Prostate gland (tissue), 2 donors: Measurements from ENCODE around the gene ANKS1B. TPM values are rescaled to one million over a fixed set of nuclear protein-coding genes. Genes with fewer than 3 reads are reported as not detected.

ENCODE experiments used
- DNase-seq: peaks from one replicate; pipeline ENCODE4 v3.0.0-alpha.2; 2019; ENCODE audit warnings: low spot score
- H3K27ac ChIP-seq, 2 donors: fragments of 200-600 bp; sonication (generic); 2 replicates each; pipeline ENCODE4 v1.5.1; 2017 to 2019
- H3K27me3 ChIP-seq: fragments of 200-600 bp; sonication (generic); replicated peaks from 2 replicates; pipeline ENCODE4 v1.5.1; 2019; ENCODE audit not compliant: insufficient read depth
- H3K36me3 ChIP-seq, 2 donors: fragments of 200-600 bp; sonication (generic); 1 replicate in 1 of 2; 2 replicates in 1 of 2; pipeline versions ENCODE4 v1.5.1 to v1.8.1; 2017 to 2019
- H3K4me1 ChIP-seq: fragments of 200-600 bp; sonication (generic); replicated peaks from 2 replicates; pipeline ENCODE4 v1.5.1; 2019
- H3K4me3 ChIP-seq, 2 donors: fragments of 200-600 bp; sonication (generic); 2 replicates each; pipeline ENCODE4 v1.5.1; 2017 to 2019
- H3K9me3 ChIP-seq: fragments of 200-600 bp; sonication (generic); 2 replicates; pipeline ENCODE4 v1.5.1; 2017
- CTCF ChIP-seq, 4 experiments: fragments of 200-600 bp in 2 of 4; fragments of 450-650 bp in 2 of 4; sonication (generic) in 2 of 4; IDR thresholded peaks; 1 replicate in 3 of 4; 2 replicates in 1 of 4; pipeline ENCODE4 v1.5.1; 2016 to 2019; ENCODE audit warnings: antibody characterized with exemption in 4 of 4, mild to moderate bottlenecking in 2 of 4, moderate library complexity in 2 of 4
- POLR2A ChIP-seq: fragments of 450-650 bp; IDR thresholded peaks from one replicate; pipeline ENCODE4 v1.6.1; 2016; ENCODE audit warnings: antibody characterized with exemption, mild to moderate bottlenecking
- POLR2AphosphoS5 ChIP-seq: sonication (generic); formaldehyde crosslinking; IDR thresholded peaks from one replicate; pipeline ENCODE4 v1.6.1; 2017; ENCODE audit warnings: antibody characterized with exemption
- WGBS: methylation state at CpG from one replicate; pipeline ENCODE4 v1.1.5; 2018; 5-methylcytosine and 5-hydroxymethylcytosine counted together
- intact Hi-C: fragments of 100-400 bp; cut with DNase I; formaldehyde crosslinking; loops from one replicate; pipeline ENCODE4 v1.14.2; 2022
- total RNA-seq, 2 donors: library from RNA; depleted of rRNA; stranded (reverse); fragments of >200 nt; gene quantifications; one replicate each; pipeline ENCODE4 v1.1.0, GENCODE V29; 2016

The ANKS1B gene
- total RNA-seq, 2 donors from 2014 or later: 13.0 to 17.4 TPM

GRCh38 chr12:99433155-99433554 is 551.6 kb downstream of the ANKS1B start:
- intact Hi-C loops: no loop called here
- no peak for TF ChIP-seq CTCF (IDR thresholded peaks at IDR 0.05)
- TF ChIP-seq POLR2AphosphoS5: no peak
- TF ChIP-seq POLR2A: no peak
- no peak for DNase-seq
- H3K4me1 ChIP-seq: no peaks in the 10 kb centered on the region
- WGBS: 100% methylated on average over 1 of the region's 1 CpG
- no peaks in the 10 kb centered on the region for H3K36me3 ChIP-seq
- H3K27me3 ChIP-seq: no peaks in the 10 kb centered on the region
- H3K4me3 ChIP-seq: no peak overlapping the region
- no peak overlapping the region for H3K27ac ChIP-seq
- H3K9me3 ChIP-seq: no peaks in the 10 kb centered on the region

GRCh38 chr12:99431203-99431602 is 553.5 kb downstream of the ANKS1B start:
- no peaks in the 10 kb centered on the region for H3K36me3 ChIP-seq
- no peaks in the 10 kb centered on the region for H3K4me1 ChIP-seq
- no peak for DNase-seq
- H3K9me3 ChIP-seq: no peaks in the 10 kb centered on the region
- intact Hi-C loops: no loop called here
- TF ChIP-seq CTCF (IDR thresholded peaks at IDR 0.05) (no peak), POLR2A (no peak), POLR2AphosphoS5 (no peak)
- H3K27ac ChIP-seq: no peak overlapping the region
- no peaks in the 10 kb centered on the region for H3K27me3 ChIP-seq
- no peak overlapping the region for H3K4me3 ChIP-seq
- 76% methylated on average over 2 of the region's 2 CpGs for WGBS

GRCh38 chr12:99427104-99427503 is 557.6 kb downstream of the ANKS1B start:
- Histone ChIP-seq H3K36me3 (no peaks in the 10 kb centered on the region), H3K4me1 (no peaks in the 10 kb centered on the region), H3K4me3 (no peak overlapping the region), H3K27me3 (no peaks in the 10 kb centered on the region), H3K9me3 (no peaks in the 10 kb centered on the region), H3K27ac (no peak overlapping the region)
- WGBS: 47% methylated on average over 2 of the region's 2 CpGs
- no peak for DNase-seq
- intact Hi-C loops: no loop called here
- TF ChIP-seq POLR2AphosphoS5: no peak
- no peak for TF ChIP-seq POLR2A
- no peak for TF ChIP-seq CTCF (IDR thresholded peaks at IDR 0.05)

GRCh38 chr12:99418379-99418778 is 566.4 kb downstream of the ANKS1B start:
- no peak for TF ChIP-seq POLR2A
- no peak for TF ChIP-seq POLR2AphosphoS5
- TF ChIP-seq CTCF (IDR thresholded peaks at IDR 0.05): no peak
- Histone ChIP-seq H3K27ac (no peak overlapping the region), H3K4me1 (no peaks in the 10 kb centered on the region), H3K27me3 (no peaks in the 10 kb centered on the region), H3K9me3 (no peaks in the 10 kb centered on the region), H3K36me3 (no peaks in the 10 kb centered on the region), H3K4me3 (no peak overlapping the region)
- 32% methylated on average over 3 of the region's 3 CpGs for WGBS
- intact Hi-C loops: no loop called here
- DNase-seq: no peak

GRCh38 chr12:99413751-99414150 is 571.0 kb downstream of the ANKS1B start:
- Histone ChIP-seq H3K27me3 (no peaks in the 10 kb centered on the region), H3K4me3 (no peak overlapping the region), H3K9me3 (no peaks in the 10 kb centered on the region), H3K4me1 (no peaks in the 10 kb centered on the region), H3K36me3 (no peaks in the 10 kb centered on the region), H3K27ac (no peak overlapping the region)
- intact Hi-C loops: no loop called here
- TF ChIP-seq POLR2AphosphoS5: no peak
- TF ChIP-seq CTCF (IDR thresholded peaks at IDR 0.05): no peak
- no peak for TF ChIP-seq POLR2A
- WGBS: 50% methylated on average over 3 of the region's 3 CpGs
- no peak for DNase-seq
